Measurements from ENCODE around the gene PSMA5.
A peak's percentile ranks its signal among the peaks of the same experiment; 100 is the strongest.
"Not testable (repeated sequence)": the region's sequence is repeated elsewhere in the genome, so short reads cannot be mapped to it uniquely, and the experiment has no call there.

The PSMA5 gene

GRCh38 chr1:109432336-109432735, 6.1 kb upstream of the PSMA5 start:
- no peak for DNase-seq

GRCh38 chr1:109427171-109427467, 871 bp upstream of the PSMA5 start:
- no peak for DNase-seq

GRCh38 chr1:109425391-109426280, 612 bp downstream of the PSMA5 start:
- no peak for DNase-seq

- no peak for DNase-seq
These were observed 2.8 kb downstream of the PSMA5 start for GRCh38 chr1:109423498-109423897.

GRCh38 chr1:109412551-109412950, 13.7 kb downstream of the PSMA5 start:
- DNase-seq: no peak

- no peak for DNase-seq
These were observed 21.4 kb downstream of the PSMA5 start for GRCh38 chr1:109404838-109405237.

GRCh38 chr1:109402025-109402424, 24.2 kb downstream of the PSMA5 start:
- no peak for DNase-seq

- DNase-seq: no peak
These were observed 26.1 kb downstream of the PSMA5 start for GRCh38 chr1:109400035-109400655.

- DNase-seq: peak; percentile 43
These were observed 26.8 kb downstream of the PSMA5 start for GRCh38 chr1:109399326-109399957.

GRCh38 chr1:109398343-109399225, 27.7 kb downstream of the PSMA5 start:
- DNase-seq: no peak

GRCh38 chr1:109397581-109398342, 28.5 kb downstream of the PSMA5 start, which contains the start of gene SORT1:
Gene SORT1 (minus strand): TSS chr1:109397918. CDS start chr1:109397892, 26 bp downstream.
- peak; percentile 82 for DNase-seq

GRCh38 chr1:109396871-109397580, 29.2 kb downstream of the PSMA5 start:
- DNase-seq: no peak

GRCh38 chr1:109396513-109396839, 29.8 kb downstream of the PSMA5 start:
- DNase-seq: no peak

GRCh38 chr1:109395602-109396512, 30.4 kb downstream of the PSMA5 start:
- no peak for DNase-seq

- not testable (repeated sequence) for DNase-seq
These were observed 31.0 kb downstream of the PSMA5 start for GRCh38 chr1:109395282-109395599.

GRCh38 chr1:109394591-109395281, 31.5 kb downstream of the PSMA5 start:
- DNase-seq: no peak

- no peak for DNase-seq
These were observed 32.5 kb downstream of the PSMA5 start for GRCh38 chr1:109393617-109394233.

GRCh38 chr1:109392788-109393616, 33.2 kb downstream of the PSMA5 start:
- DNase-seq: no peak
